CD4-positive, alpha-beta T cell treated with Interleukin-10 for 1 hour (primary cell): ENCODE results near the gene ARMC9.

Source experiments
- DNase-seq: peaks from one replicate; pipeline ENCODE4 v3.0.0-alpha.2; 2020

ARMC9 gene

GRCh38 chr2:231207734-231208133 is 9.3 kb downstream of the ARMC9 start:
- DNase-seq = no peak

- no peak for DNase-seq
These were observed 12.4 kb downstream of the ARMC9 start for GRCh38 chr2:231210782-231211181.

DNA sequence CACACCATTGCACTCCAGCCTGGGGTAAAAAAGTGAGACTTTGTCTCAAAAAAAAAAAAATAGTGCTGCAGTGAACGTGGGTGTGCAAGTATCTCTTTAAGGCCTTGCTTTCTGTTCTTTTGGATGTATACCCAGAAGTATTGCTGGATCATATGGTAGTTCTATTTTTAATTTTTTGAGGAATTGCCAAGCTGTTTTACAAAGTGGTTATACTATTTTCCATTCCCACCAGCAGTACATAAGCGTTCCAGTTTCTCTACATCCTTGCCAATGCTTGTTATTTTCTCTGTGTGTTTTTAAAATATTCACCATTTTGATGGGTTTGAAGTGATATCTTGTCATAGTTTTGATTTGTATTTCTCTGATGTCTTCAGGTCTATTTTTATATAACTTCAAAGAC is 13.1 kb downstream of the ARMC9 start:
- DNase-seq = no peak

DNA sequence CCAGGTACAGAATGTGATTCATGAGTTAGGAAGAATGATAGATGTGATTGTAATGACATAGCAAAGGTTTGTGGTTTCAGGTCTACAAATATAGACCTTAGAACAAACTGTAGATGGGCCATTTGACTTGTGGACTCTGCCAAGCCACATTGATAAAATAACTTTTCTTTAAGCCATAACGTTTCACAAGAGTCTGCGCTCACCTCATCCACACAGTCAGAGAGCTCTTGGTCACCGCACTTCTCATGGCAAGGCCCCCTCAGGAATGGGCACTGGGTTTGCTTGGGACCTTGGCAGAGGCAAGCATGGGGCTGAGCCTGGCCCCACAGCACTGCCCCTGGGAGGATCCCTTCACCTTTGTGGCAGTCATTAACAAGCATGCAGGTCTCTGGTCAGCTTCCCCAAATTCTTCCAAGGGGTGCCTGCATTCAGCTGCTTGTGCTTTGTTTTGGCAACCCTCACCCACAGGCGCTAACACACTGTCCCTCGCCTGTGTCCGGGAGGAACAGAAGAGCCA is 14.0 kb downstream of the ARMC9 start:
- no peak for DNase-seq

GRCh38 chr2:231213931-231214642 is 15.7 kb downstream of the ARMC9 start:
- DNase-seq = no peak

DNA sequence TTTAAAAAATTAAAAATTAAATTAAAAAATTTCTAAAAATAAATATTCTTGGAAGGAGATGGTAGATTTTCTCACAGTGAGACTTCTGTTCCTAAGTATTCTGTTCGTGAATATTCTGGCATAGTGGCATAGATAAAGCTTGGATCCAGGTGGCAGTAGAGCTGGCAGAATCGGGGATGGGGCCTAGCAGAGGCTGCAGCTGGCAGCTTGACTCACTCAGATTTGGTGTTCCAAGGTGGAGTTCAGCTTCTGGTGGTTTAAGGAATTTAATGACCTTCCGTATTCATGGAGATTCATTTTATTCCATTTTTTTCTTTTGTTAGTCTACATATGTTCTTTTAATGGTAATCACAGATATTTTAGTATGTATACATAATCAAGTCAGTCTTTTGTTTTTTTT is 19.9 kb downstream of the ARMC9 start:
- DNase-seq = no peak

DNA sequence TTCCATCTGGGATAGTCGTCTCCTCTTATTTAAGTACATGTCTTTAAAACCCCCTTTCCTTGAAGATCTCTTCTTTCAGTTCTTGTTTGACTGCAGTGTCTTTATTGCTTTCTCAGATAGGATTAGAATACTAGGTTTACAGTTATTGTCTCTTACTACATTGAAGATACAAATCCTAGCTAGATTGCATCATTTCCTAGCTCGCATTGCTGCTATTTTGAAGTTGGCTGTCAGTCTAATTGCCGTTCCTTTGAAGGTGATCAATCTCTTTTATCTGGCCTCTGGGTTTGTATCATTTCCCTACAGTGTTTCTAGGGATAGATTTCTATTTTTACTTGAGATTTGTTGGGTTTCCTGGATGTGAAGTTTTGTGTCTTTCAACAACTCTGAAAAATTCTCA is 20.9 kb downstream of the ARMC9 start:
- no peak for DNase-seq

DNA sequence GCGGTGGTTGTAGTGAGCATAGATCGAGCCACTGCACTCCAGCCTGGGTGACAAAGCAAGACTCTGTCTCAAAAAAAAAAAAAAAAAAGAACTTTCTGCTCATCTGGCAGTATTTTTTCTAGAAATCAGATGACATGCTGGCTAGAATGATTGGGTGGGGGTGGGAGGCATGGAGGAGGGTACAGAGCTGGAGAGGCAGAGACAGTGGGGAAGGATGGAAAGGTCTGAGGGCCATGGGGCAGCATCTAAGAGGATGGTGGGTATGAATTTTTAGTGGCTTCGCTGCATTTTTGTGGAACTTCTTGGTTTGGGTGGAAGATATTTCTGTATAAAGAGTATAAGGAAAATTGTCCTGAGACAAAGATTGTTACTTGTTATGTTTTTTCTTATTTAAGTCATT is 23.3 kb downstream of the ARMC9 start:
- no peak for DNase-seq

- no peak for DNase-seq
These were observed 24.0 kb downstream of the ARMC9 start for GRCh38 chr2:231222318-231223000.

DNA sequence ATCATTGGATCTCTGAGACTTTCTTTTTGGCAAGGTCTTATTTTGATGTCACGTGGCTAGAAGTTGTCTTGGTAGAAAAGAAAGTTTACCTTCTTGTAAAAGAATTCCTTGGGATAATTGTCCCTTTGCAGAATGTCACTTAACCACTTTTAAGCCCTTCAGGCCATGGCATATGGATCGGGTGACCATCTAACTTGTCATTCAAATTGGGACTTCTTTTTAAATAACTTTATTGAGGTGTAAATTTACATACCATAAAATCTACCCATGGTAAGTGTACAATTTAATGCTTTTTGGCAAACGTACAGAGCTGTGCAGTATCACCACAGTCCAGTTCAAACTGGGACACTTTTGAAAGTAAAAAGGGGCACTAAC is 24.6 kb downstream of the ARMC9 start:
- no peak for DNase-seq

DNA sequence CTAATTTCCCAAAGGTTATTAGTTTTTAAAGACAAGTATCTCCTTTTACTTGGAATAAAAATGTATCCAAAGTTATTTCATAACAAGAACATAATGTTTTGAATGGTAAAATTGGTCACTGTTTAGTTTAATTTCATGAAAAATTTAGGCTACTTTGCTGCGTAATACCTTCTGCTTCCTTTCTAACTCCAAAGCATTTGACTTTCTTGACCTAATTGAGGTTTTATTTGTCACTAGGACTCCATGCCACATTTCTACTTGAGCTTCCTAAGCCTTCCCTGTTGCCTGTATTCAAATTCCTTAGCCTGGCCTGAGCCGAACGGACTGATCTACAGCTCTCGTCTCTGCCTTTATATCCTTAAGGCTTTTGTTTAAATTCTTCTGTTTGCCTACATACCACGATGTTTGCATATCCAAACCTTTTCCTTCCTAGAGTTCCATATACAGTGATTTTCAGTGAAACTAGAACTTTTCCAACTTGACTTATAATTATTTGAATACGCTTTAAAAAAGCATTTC is 25.1 kb downstream of the ARMC9 start:
- no peak for DNase-seq

DNA sequence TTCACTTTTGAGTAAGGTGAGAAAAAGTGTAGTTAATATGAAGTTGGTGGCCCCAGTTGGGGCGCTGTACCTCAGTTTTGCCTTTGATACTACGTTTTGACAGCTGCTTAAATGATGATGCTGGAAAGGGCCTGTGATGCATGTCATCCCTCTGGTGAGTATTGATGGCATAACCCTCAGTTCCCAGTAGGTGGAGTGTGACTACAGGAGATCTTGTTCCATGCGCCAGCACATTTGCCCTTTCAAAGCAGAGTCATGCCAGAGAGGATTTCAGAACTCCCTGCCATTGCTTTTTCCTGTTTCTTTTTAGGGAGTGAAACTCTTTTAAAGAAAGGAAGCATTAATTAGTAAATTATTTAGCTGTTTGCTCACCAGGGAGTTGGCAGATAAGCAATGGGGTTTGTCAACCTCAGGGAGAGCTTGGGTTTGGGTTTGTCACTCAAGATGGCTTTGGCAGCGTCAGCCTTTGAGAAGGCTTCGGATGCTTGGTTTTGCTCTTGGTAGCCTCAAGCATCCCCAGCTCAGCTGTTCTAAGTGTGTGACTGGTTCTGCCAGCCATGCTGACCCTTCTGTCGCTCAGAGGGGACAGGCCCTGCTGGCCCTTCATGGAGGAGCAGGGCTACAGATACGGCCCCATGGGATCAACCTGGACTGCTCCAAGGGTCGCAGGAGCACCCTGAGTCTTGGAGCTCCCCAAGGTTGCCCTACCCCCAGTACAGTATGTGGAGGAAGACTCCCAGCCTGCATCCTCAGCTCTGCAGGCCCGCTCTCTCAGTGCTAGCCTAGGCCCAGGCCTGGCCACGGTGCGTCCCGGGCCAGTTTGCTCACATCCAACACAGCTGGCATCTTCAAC is 29.1 kb downstream of the ARMC9 start:
- peak; percentile 66 for DNase-seq

DNA sequence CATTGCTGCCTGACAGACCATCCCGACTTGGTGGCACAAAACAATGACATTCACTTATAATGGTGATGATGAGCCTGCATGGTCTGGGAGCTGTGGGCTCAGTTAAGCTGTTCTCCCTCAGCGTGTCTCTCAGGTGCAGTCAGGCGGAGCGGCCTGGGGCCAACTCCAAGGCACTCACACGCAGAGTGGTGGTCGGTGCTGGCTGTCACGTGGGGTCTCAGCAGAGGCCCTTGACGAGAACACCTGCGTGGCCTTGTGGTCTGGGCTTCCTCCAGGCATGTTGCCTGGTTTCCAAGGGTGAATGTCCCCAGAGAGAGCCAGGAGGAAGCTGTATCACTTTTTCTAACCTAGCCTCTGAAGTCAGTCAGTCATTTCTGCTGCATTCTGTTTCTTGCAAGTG is 29.8 kb downstream of the ARMC9 start:
- no peak for DNase-seq

- DNase-seq = no peak
These were observed 30.6 kb downstream of the ARMC9 start for GRCh38 chr2:231228974-231229529.

- no peak for DNase-seq
These were observed 36.8 kb downstream of the ARMC9 start for GRCh38 chr2:231235217-231235616.

GRCh38 chr2:231238689-231239088 is 40.3 kb downstream of the ARMC9 start:
- no peak for DNase-seq

DNA sequence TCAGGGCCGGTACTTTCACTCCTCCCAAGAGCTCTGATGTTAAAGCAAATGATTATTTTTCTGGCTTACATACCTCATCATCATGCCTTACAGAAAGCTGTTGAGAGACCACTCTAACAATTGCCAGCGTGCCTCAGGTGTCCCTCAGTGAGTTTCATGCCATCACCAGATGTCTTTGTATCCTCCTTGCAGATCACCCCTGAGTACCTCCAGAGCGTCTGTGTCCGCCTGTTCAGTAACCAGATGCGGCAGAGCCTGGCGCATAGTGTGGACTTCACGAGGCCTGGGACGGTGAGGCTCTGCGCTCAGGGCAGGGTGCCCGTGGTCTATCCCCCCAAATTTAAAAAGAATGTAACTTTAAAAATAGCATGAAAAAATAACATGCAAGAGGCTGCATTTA is 41.3 kb downstream of the ARMC9 start:
- no peak for DNase-seq

DNA sequence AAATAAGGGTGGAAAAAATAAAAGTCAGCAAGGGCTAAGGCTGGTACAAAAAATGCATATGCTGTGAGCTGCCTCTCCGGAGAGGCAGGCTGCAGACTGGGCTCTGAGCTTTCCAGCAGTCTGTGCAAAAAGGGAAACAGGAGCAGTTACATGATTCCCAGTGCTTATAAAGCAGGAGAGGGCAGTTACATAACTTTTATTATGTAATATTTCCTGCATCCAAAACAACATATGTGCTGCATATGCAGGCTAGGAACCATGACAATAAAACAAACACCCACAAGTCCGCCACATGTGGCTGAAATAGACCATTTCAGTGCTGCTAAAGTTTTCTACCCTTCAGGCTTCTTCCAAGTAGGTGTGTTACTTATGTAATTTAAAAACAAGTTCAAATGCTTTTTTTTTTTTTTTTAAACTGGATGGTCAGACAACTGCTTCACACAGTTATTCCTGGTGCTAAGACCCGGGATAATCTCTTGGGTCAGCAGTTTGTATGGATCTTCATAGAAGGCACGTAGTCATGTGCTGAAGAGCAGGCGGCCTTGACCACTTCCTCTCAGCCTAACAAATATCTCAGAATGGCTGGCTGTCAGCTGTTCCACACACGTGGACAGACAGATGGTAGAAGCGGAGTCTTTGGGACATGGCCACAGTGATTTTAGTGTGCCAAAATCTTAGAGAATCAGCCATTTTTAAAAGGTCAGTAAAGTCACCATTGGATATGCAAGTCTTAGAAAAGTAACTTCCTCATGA is 43.5 kb downstream of the ARMC9 start:
- DNase-seq = no peak

DNA sequence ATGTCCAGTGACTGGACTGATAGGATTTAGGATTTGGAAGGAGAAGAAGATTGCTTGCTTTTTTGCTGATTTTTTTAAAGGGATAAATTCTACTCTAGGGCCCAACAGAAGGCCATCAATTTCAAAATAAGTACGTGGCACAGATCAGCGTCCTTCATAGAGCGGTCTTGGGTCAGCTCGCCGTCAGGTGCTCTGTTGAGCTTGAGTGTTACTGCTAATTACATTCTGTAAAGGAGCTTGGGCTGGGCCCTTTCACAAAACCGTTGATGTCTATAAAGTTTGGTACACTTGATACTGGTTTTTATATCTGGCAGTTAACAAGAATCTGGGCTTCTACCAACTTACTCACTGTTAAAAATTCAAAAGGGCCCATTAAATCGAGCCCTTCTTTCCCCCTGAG is 45.4 kb downstream of the ARMC9 start:
- DNase-seq = no peak

- DNase-seq = no peak
These were observed 46.2 kb downstream of the ARMC9 start for GRCh38 chr2:231244382-231245248.
